ENCODE results near the gene CA10. TPM values are rescaled to one million over a fixed set of nuclear protein-coding genes. Genes with fewer than 3 reads are reported as not detected.

The CA10 gene
- total and polyA plus RNA-seq, 2 of the 4 experiments (the other 2 are of a cell fraction), result not detected

DNA sequence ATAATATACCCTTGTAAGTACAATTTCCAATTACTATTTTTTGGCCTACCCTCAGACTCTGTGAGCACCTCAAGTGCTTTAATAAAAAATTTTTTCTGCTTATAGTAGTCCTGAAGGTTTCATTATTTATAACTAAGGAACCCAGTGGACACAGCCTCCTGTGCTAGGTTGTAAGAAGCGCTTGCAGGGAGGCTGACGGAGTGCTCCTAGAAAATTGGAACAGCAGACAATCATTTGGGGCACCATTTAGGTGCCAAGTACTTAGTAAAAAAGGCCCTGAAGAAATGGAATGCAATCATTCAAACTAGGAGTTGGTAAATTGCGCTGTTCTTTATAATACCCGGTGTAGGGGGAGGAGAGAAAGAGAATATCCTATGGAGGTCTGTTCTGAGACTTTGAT, 19.8 kb downstream of the CA10 start:
- no peak overlapping the region for H3K23ac ChIP-seq (ENCODE audit: low read depth, low read length)
- H3K56ac ChIP-seq (ENCODE audit: extremely low read depth, insufficient read depth, low read length), result no peak overlapping the region
- H2AFZ ChIP-seq (replicated peaks; ENCODE audit: low read length, poor library complexity), result no peak overlapping the region
- ATAC-seq (ENCODE audit: low read depth) (no peak), DNase-seq (no peak)
- intact Hi-C loops (cut with micrococcal nuclease) (no loop called here), in situ Hi-C loops (cut with MboI; ENCODE audit: low sequenced_read_pairs) (no loop called here), dilution Hi-C loops (cut with HindIII; ENCODE audit: low sequenced_read_pairs, unreplicated experiment) (no loop called here)
- no peaks in the 10 kb centered on the region for H3K9me1 ChIP-seq (ENCODE audit: insufficient read depth, low read length)
- peaks cover 13% of the 10 kb centered on the region for H3K9me3 ChIP-seq (ENCODE audit: control insufficient read depth, insufficient read depth, low read length)
- H3K4me1 ChIP-seq (ENCODE audit: control insufficient read depth, insufficient read depth, low read length), result no peaks in the 10 kb centered on the region
- H2BK15ac ChIP-seq (ENCODE audit: low read depth, low read length), result no peak overlapping the region
- H3K18ac ChIP-seq (ENCODE audit: low read depth, low read length), result no peak overlapping the region
- no peak overlapping the region for H4K5ac ChIP-seq (ENCODE audit: low read depth, low read length)
- H2BK20ac ChIP-seq (ENCODE audit: low read depth, low read length), result no peak overlapping the region
- H2AK5ac ChIP-seq (ENCODE audit: low read depth, low read length), result no peak overlapping the region
- H3K36me3 ChIP-seq (ENCODE audit: control insufficient read depth, insufficient read depth, low read length), result no peaks in the 10 kb centered on the region
- H2AK9ac ChIP-seq (replicated peaks; ENCODE audit: low read depth, low read length, poor library complexity), result no peak overlapping the region
- no peak overlapping the region for H3K9ac ChIP-seq (ENCODE audit: low read depth, low read length)
- no peak overlapping the region for H3K4ac ChIP-seq (ENCODE audit: low read depth, low read length)
- 50% methylated on average over 1 of the region's 4 CpGs; no CpG with 5 or more reads in 1 of the 2 experiments for WGBS, 2 experiments (ENCODE audit: extremely low coverage in 2 of 2, insufficient read length in 1 of 2)
- no peak overlapping the region for H3K27ac ChIP-seq (ENCODE audit: insufficient read depth, low read length)
- no peak overlapping the region for H3K4me3 ChIP-seq (ENCODE audit: insufficient read depth, low read depth, low read length)
- H3K14ac ChIP-seq (replicated peaks; ENCODE audit: low read depth, low read length), result no peak overlapping the region
- CTCF ChIA-PET, result no interaction called here
- POLR2A ChIA-PET (ENCODE audit: unreplicated experiment), result no interaction called here
- no peak overlapping the region for H4K8ac ChIP-seq (ENCODE audit: low read depth in 2 of 2, low read length in 2 of 2)
- H4K91ac ChIP-seq (ENCODE audit: insufficient read depth, low read depth, low read length), result no peak overlapping the region
- no peak overlapping the region for H2BK5ac ChIP-seq (ENCODE audit: low read depth, low read length, poor library complexity, severe bottlenecking)
- TF ChIP-seq SMC3 (IDR thresholded peaks at IDR 0.05; ENCODE audit: low read depth, low read length), result no peak
- TF ChIP-seq, protein P1, sequence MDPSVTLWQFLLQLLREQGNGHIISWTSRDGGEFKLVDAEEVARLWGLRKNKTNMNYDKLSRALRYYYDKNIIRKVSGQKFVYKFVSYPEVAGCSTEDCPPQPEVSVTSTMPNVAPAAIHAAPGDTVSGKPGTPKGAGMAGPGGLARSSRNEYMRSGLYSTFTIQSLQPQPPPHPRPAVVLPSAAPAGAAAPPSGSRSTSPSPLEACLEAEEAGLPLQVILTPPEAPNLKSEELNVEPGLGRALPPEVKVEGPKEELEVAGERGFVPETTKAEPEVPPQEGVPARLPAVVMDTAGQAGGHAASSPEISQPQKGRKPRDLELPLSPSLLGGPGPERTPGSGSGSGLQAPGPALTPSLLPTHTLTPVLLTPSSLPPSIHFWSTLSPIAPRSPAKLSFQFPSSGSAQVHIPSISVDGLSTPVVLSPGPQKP (IDR thresholded peaks at IDR 0.05; ENCODE audit: borderline replicate concordance, low read depth, low read length), result no peak
- TF ChIP-seq FOS (IDR thresholded peaks at IDR 0.05; ENCODE audit: low read depth, low read length), result no peak
- TF ChIP-seq, protein P2, sequence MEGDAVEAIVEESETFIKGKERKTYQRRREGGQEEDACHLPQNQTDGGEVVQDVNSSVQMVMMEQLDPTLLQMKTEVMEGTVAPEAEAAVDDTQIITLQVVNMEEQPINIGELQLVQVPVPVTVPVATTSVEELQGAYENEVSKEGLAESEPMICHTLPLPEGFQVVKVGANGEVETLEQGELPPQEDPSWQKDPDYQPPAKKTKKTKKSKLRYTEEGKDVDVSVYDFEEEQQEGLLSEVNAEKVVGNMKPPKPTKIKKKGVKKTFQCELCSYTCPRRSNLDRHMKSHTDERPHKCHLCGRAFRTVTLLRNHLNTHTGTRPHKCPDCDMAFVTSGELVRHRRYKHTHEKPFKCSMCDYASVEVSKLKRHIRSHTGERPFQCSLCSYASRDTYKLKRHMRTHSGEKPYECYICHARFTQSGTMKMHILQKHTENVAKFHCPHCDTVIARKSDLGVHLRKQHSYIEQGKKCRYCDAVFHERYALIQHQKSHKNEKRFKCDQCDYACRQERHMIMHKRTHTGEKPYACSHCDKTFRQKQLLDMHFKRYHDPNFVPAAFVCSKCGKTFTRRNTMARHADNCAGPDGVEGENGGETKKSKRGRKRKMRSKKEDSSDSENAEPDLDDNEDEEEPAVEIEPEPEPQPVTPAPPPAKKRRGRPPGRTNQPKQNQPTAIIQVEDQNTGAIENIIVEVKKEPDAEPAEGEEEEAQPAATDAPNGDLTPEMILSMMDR (conservative IDR thresholded peaks at IDR 0.05; ENCODE audit: low read depth, low read length), result no peak
- no peak for TF ChIP-seq MXI1 (IDR thresholded peaks at IDR 0.05; ENCODE audit: borderline replicate concordance, low read depth, low read length)
- no peak for TF ChIP-seq NFE2L2 (IDR thresholded peaks at IDR 0.05; ENCODE audit: low read depth, low read length)
- TF ChIP-seq CEBPB (IDR thresholded peaks at IDR 0.05; ENCODE audit: low read depth, low read length), result no peak
- no peak overlapping the region for H3K4me2 ChIP-seq (ENCODE audit: low read depth, low read length)
- no peaks in the 10 kb centered on the region for H3K79me1 ChIP-seq (ENCODE audit: low read depth in 1 of 2, low read length in 2 of 2)
- no peaks in the 10 kb centered on the region for H3K27me3 ChIP-seq (ENCODE audit: control insufficient read depth, insufficient read depth, low read length)
- no peaks in the 10 kb centered on the region for H4K20me1 ChIP-seq (ENCODE audit: insufficient read depth, low read length)
- BruUV-seq (replicated peaks), result no TSS peak
- no peak overlapping the region for H2BK120ac ChIP-seq (ENCODE audit: low read depth, low read length)
